Fibroblast of lung (primary cell): Measurements from ENCODE around the gene PYY.

ENCODE experiments used
- CTCF ChIP-seq, 2 donors: IDR thresholded peaks in 1 of 2; conservative IDR thresholded peaks in 1 of 2; 1 replicate in 1 of 2; 2 replicates in 1 of 2; pipeline ENCODE4 v1.5.1; 2011 to 2012; ENCODE audit warnings: low read length in 2 of 2, control low read depth in 1 of 2, inconsistent platforms in 1 of 2, low read depth in 1 of 2, mild to moderate bottlenecking in 1 of 2
- EZH2 ChIP-seq: IDR thresholded peaks from 2 replicates; pipeline ENCODE4 v1.5.1; 2012; ENCODE audit warnings: low read length, control low read depth, mild to moderate bottlenecking; ENCODE audit errors: missing control alignments

- no peak for TF ChIP-seq CTCF (conservative IDR thresholded peaks at IDR 0.05 in 1 of 2, IDR thresholded peaks at IDR 0.05 in 1 of 2; ENCODE audit: low read depth in 1 of 2, low read length in 2 of 2)
- TF ChIP-seq EZH2, result no peak
These were observed 17.3 kb downstream of the PYY start for GRCh38 chr17:43936434-43936833.
